Upper lobe of left lung (tissue), 4 donors: ENCODE measurements around the gene GLRA1.

ENCODE experiments used
- POLR2A ChIP-seq, 4 donors: fragments of 450-650 bp; IDR thresholded peaks; one replicate each; pipeline ENCODE4 v1.5.1; 2016 to 2017; ENCODE audit warnings: antibody characterized with exemption in 4 of 4, mild to moderate bottlenecking in 2 of 4
- TF ChIP-seq, protein P1 (sequence below), 6 experiments: fragments of 450-650 bp in 4 of 6; fragments of 200-600 bp in 2 of 6; sonication (generic) in 2 of 6; IDR thresholded peaks; one replicate each; pipeline ENCODE4 v1.5.1; 2016 to 2019; ENCODE audit warnings: antibody characterized with exemption in 6 of 6

DNA sequence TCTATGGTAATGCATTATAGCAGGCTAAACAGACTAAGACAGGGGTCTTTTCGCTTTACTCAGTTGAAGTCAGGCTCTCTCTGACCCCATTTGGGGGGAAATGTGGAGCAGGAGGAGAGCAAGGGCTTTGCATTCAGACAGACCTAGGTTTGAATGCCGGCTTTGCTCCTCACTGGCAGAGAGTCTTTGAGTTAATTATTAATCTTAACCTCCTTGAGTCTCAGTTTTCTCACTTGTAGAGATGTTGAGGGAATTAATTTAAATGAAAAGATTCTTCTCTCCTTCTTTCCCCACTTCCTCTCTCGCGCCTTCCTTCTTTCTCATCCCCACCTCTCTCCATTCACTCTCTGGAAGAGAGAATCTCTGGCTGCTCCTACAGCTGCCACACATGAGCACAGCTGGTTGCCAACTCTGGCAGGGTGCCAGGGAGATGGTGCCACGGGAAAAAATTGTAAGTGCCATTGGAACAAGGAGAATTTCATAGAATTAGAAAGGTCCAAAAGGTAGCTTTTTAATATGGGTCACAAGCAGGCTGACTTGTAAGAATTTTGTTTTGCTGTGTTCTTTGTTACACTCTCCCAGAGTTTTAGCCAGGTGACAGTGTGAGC is 25.2 kb upstream of the GLRA1 start:
- TF ChIP-seq, protein P1, sequence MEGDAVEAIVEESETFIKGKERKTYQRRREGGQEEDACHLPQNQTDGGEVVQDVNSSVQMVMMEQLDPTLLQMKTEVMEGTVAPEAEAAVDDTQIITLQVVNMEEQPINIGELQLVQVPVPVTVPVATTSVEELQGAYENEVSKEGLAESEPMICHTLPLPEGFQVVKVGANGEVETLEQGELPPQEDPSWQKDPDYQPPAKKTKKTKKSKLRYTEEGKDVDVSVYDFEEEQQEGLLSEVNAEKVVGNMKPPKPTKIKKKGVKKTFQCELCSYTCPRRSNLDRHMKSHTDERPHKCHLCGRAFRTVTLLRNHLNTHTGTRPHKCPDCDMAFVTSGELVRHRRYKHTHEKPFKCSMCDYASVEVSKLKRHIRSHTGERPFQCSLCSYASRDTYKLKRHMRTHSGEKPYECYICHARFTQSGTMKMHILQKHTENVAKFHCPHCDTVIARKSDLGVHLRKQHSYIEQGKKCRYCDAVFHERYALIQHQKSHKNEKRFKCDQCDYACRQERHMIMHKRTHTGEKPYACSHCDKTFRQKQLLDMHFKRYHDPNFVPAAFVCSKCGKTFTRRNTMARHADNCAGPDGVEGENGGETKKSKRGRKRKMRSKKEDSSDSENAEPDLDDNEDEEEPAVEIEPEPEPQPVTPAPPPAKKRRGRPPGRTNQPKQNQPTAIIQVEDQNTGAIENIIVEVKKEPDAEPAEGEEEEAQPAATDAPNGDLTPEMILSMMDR (IDR thresholded peaks at IDR 0.05), result no peak
- no peak for TF ChIP-seq POLR2A (IDR thresholded peaks at IDR 0.05)
